A549 (cell line): ENCODE data around the gene STRAP. TPM values are rescaled to one million over a fixed set of nuclear protein-coding genes. Genes with fewer than 3 reads are reported as not detected.

Experiments
- ATAC-seq, 2 experiments: fragments of 200-7000 bp in 1 of 2; fragments of >200 bp in 1 of 2; cut with Nextera tagmentation in 1 of 2; cut with Tn5 transposase in 1 of 2; 3 replicates each; pipeline versions ENCODE4 v1.8.0 to v1.9.1; 2018 to 2020; ENCODE audit warnings: mild to moderate bottlenecking in 1 of 2, moderate library complexity in 1 of 2
- CTCF ChIA-PET: fragments of 300-600 bp; sonication (Branson Sonifier 250); formaldehyde crosslinking; extraction: SDS; loops from one replicate; lab custom pipeline; 2021; ENCODE audit warnings: antibody characterized with exemption, inconsistent platforms; lab: Yijun Ruan, JAX
- POLR2A ChIA-PET: fragments of 350-600 bp; formaldehyde crosslinking; extraction: SDS; loops from one replicate; lab custom pipeline; 2021; ENCODE audit warnings: antibody characterized with exemption, inconsistent platforms; lab: Yijun Ruan, JAX
- DNase-seq, 2 experiments: peaks; one replicate each; pipeline versions ENCODE4 v3.0.0 to v3.0.0-alpha.2; 2011 to 2016; ENCODE audit warnings: low read depth in 1 of 2, low spot score in 1 of 2
- FAIRE-seq: peaks from 2 replicates; lab custom pipeline; 2011; peaks lifted over from hg19 to GRCh38; lab: Jason Lieb, UNC
- H3K27ac ChIP-seq, 2 experiments: fragments of >200 bp; sonication (Bioruptor Twin); formaldehyde crosslinking; 3 replicates each; pipeline ENCODE4 v1.5.1; 2016 to 2017
- H3K4me1 ChIP-seq: fragments of >200 bp; sonication (Bioruptor Twin); formaldehyde crosslinking; 3 replicates; pipeline ENCODE4 v1.6.1; 2016
- H3K4me2 ChIP-seq: fragments of >200 bp; sonication (Bioruptor Twin); formaldehyde crosslinking; 3 replicates; pipeline ENCODE4 v1.6.1; 2016
- H3K4me3 ChIP-seq: fragments of >200 bp; sonication (Bioruptor Twin); formaldehyde crosslinking; 3 replicates; pipeline ENCODE4 v1.5.1; 2016
- H3K9me3 ChIP-seq: fragments of >200 bp; sonication (Bioruptor Twin); formaldehyde crosslinking; 3 replicates; pipeline ENCODE4 v1.6.1; 2016
- ATOH8 ChIP-seq: fragments of 250-450 bp; sonication (Bioruptor Pico); IDR thresholded peaks from 2 replicates; pipeline ENCODE4 v1.5.0; 2020; ENCODE audit warnings: low read depth, mild to moderate bottlenecking, moderate library complexity
- BHLHE40 ChIP-seq: IDR thresholded peaks from 2 replicates; pipeline ENCODE4 v1.6.1; 2012; ENCODE audit warnings: low read depth, low read length, inconsistent platforms
- CBX8 ChIP-seq: fragments of 200-600 bp; sonication (generic); IDR thresholded peaks from 2 replicates; pipeline ENCODE4 v1.6.1; 2016
- EHMT2 ChIP-seq: fragments of 200-600 bp; sonication (generic); IDR thresholded peaks from 2 replicates; pipeline ENCODE4 v1.6.1; 2016; ENCODE audit warnings: antibody characterized with exemption, low read depth, mild to moderate bottlenecking, moderate library complexity
- FOSB ChIP-seq: fragments of 250-450 bp; sonication (Bioruptor Pico); IDR thresholded peaks from 2 replicates; pipeline ENCODE4 v1.5.0; 2020; ENCODE audit warnings: mild to moderate bottlenecking, moderate library complexity
- FOSL2 ChIP-seq, 2 experiments: fragments of 450-650 bp in 1 of 2; fragments of >200 bp in 1 of 2; sonication (Bioruptor Twin) in 1 of 2; formaldehyde crosslinking; IDR thresholded peaks; 2 replicates each; pipeline versions ENCODE4 v1.5.0 to v1.6.1; 2016 to 2020; ENCODE audit warnings: mild to moderate bottlenecking in 1 of 2, moderate library complexity in 1 of 2
- GATA3 ChIP-seq: IDR thresholded peaks from 2 replicates; pipeline ENCODE4 v1.6.1; 2012; ENCODE audit warnings: borderline replicate concordance
- HES2 ChIP-seq: fragments of >200 bp; sonication (Bioruptor Twin); formaldehyde crosslinking; IDR thresholded peaks from 2 replicates; pipeline ENCODE4 v1.6.1; 2016
- HEYL ChIP-seq: fragments of 250-450 bp; sonication (Bioruptor Pico); IDR thresholded peaks from 2 replicates; pipeline ENCODE4 v1.8.0; 2021; ENCODE audit warnings: mild to moderate bottlenecking, moderate library complexity
- JUNB ChIP-seq: fragments of >200 bp; sonication (Bioruptor Twin); formaldehyde crosslinking; IDR thresholded peaks from 2 replicates; pipeline ENCODE4 v1.6.1; 2016
- MAFK ChIP-seq: fragments of 450-650 bp; IDR thresholded peaks from 2 replicates; pipeline ENCODE4 v1.6.1; 2014; ENCODE audit not compliant: partially characterized antibody
- MYC ChIP-seq: IDR thresholded peaks from 2 replicates; pipeline ENCODE4 v1.6.1; 2012; ENCODE audit warnings: mild to moderate bottlenecking, inconsistent platforms, low read length, improper control_type of control experiment, borderline replicate concordance
- NFE2L2 ChIP-seq: fragments of 150-350 bp; conservative IDR thresholded peaks from 2 replicates; pipeline ENCODE4 v1.6.1; 2014; ENCODE audit warnings: low read length
- PBX3 ChIP-seq: IDR thresholded peaks from 2 replicates; pipeline ENCODE4 v1.6.1; 2012
- PHF8 ChIP-seq: fragments of 200-600 bp; sonication (generic); IDR thresholded peaks from 2 replicates; pipeline ENCODE4 v1.6.1; 2016; ENCODE audit warnings: low read depth, mild to moderate bottlenecking, antibody characterized with exemption, moderate library complexity, borderline replicate concordance
- POLR2A ChIP-seq: IDR thresholded peaks from 2 replicates; pipeline ENCODE4 v1.6.1; 2012; ENCODE audit warnings: mild to moderate bottlenecking, low read length
- RCOR1 ChIP-seq: fragments of 150-350 bp; IDR thresholded peaks from 2 replicates; pipeline ENCODE4 v1.6.1; 2014; ENCODE audit warnings: antibody characterized with exemption, low read length, low read depth
- RFX5 ChIP-seq: fragments of 450-650 bp; IDR thresholded peaks from 2 replicates; pipeline ENCODE4 v1.7.1; 2014; ENCODE audit warnings: antibody characterized with exemption, mild to moderate bottlenecking, moderate library complexity
- SMC3 ChIP-seq: fragments of >200 bp; sonication (Bioruptor Twin); formaldehyde crosslinking; IDR thresholded peaks from 3 replicates; pipeline ENCODE4 v1.6.1; 2018; ENCODE audit warnings: inconsistent platforms
- SREBF2 ChIP-seq: fragments of 450-650 bp; IDR thresholded peaks from 2 replicates; pipeline ENCODE4 v1.6.1; 2014; ENCODE audit warnings: mild to moderate bottlenecking, moderate library complexity
- TFCP2L1 ChIP-seq: fragments of 250-450 bp; sonication (Bioruptor Pico); IDR thresholded peaks from 2 replicates; pipeline ENCODE4 v1.5.0; 2021; ENCODE audit warnings: mild to moderate bottlenecking
- TP53 ChIP-seq: fragments of 250-450 bp; sonication (Bioruptor Pico); IDR thresholded peaks from 2 replicates; pipeline ENCODE4 v1.5.0; 2021; ENCODE audit warnings: mild to moderate bottlenecking, moderate library complexity
- ZFP36 ChIP-seq: fragments of 450-650 bp; IDR thresholded peaks from 2 replicates; pipeline ENCODE4 v1.6.1; 2014; ENCODE audit warnings: borderline replicate concordance; ENCODE audit not compliant: partially characterized antibody
- ZSCAN20 ChIP-seq: fragments of 250-450 bp; sonication (Bioruptor Pico); IDR thresholded peaks from 2 replicates; pipeline ENCODE4 v1.8.0; 2022; ENCODE audit warnings: mild to moderate bottlenecking, moderate library complexity
- WGBS: methylation state at CpG from one replicate; pipeline ENCODE4 v1.1.6; 2017; ENCODE audit errors: missing lambda C conversion rate; 5-methylcytosine and 5-hydroxymethylcytosine counted together
- polyA plus RNA-seq, 4 experiments: library from polyadenylated mRNA; depleted of rRNA in 3 of 4; stranded (reverse); fragments of >200 nt; fragmentation: RNase III in 1 of 4; extraction: RNeasy Plus Mini Kit Qiagen cat#74134 plus additional on column Dnase treatment in 1 of 4; gene quantifications; 2 replicates in 3 of 4; 3 replicates in 1 of 4; pipeline ENCODE4 v1.2.3, GENCODE V29; 2011 to 2017
- TF ChIP-seq, protein P1 (sequence below): fragments of >200 bp; sonication (Bioruptor Twin); formaldehyde crosslinking; IDR thresholded peaks from 3 replicates; pipeline ENCODE4 v1.5.1; 2016
- TF ChIP-seq, protein P2 (sequence below): IDR thresholded peaks from 2 replicates; pipeline ENCODE4 v1.6.1; 2012
- TF ChIP-seq, protein P3 (sequence below): IDR thresholded peaks from 2 replicates; pipeline ENCODE4 v1.6.1; 2012; ENCODE audit warnings: low read depth, borderline replicate concordance

Gene STRAP
- polyA plus RNA-seq, 2 of the 4 experiments (the other 2 are of a cell fraction) = 201 to 300 TPM

GRCh38 chr12:15904378-15904920, 22.3 kb downstream of the STRAP start:
- no peak overlapping the region for H3K4me2 ChIP-seq
- no peak for TF ChIP-seq EHMT2
- DNase-seq (no peak), FAIRE-seq (no peak), ATAC-seq (no peak)
- H3K27ac ChIP-seq = no peak overlapping the region
- no peak overlapping the region for H3K4me3 ChIP-seq
- H3K4me1 ChIP-seq = no peaks in the 10 kb centered on the region
- WGBS = 94% methylated on average over 5 of the region's 5 CpGs
- ChIA-PET CTCF (no interaction called here), POLR2A (no interaction called here)
- no peaks in the 10 kb centered on the region for H3K9me3 ChIP-seq

DNA sequence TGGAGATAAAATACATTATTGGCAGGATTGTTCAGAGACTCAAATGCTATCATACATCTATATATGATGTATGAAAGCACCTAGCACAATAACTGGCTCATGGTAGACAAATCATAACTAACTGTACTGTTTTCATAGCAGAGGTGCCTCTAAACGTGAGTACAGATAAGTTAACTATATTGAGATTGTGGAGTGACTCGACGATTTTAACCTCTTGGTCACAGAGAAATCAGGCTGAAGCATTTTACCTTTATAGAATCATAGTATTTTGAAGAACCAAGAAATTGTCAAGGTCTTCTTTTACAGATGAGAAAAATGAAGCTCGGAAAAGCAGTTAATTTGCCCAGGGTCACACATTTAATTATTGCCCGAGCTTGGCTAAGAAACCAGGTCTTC, 28.3 kb downstream of the STRAP start:
- ChIA-PET POLR2A (interaction anchor here (1.7 to 2.3 kb wide), 3 partner anchors 12 to 29 kb away, joined by 5 to 13 read pairs (median 5); partner anchors contain the start of gene STRAP), CTCF (interaction anchor here (0.9 to 2.4 kb wide), 6 partner anchors 9 to 324 kb away, joined by 3 to 17 read pairs (median 4); no protein-coding TSS in a partner anchor)
- FAIRE-seq (peak; percentile 85), ATAC-seq (no peak), DNase-seq (no peak)
- TF ChIP-seq ZFP36 (no peak), HEYL (no peak), NFE2L2 (0 out of 2 replicates have a peak, but pooled peaks have one; percentile 25), MAFK (peak; percentile 69)
- H3K4me2 ChIP-seq = peak overlapping the region; percentile 82
- peak overlapping the region; percentile 58 for H3K4me3 ChIP-seq
- H3K9me3 ChIP-seq = no peaks in the 10 kb centered on the region
- 66% methylated on average over 5 of the region's 5 CpGs for WGBS
- H3K4me1 ChIP-seq = peaks cover 20% of the 10 kb centered on the region
- H3K27ac ChIP-seq = peak overlapping the region; percentile 83 to 96

GRCh38 chr12:15910864-15911721, 28.9 kb downstream of the STRAP start, which contains the start of gene DERA:
DERA (plus strand) TSS chr12:15911332; CDS start chr12:15911384, 52 bp downstream.
- POLR2A ChIA-PET = interaction anchor here (0.7 to 2.3 kb wide), 6 partner anchors 8 to 29 kb away, joined by 3 to 13 read pairs (median 4); partner anchors contain the start of gene STRAP
- FAIRE-seq (no peak), ATAC-seq (peak; percentile 97 to 99), DNase-seq (peak; percentile 72 to 83)
- Histone ChIP-seq H3K4me1 (peaks cover 20% of the 10 kb centered on the region), H3K27ac (peak within 1 kb of the TSS; percentile 83 to 96), H3K4me2 (peak within 1 kb of the TSS; percentile 82), H3K4me3 (peak within 1 kb of the TSS; percentile 58), H3K9me3 (no peaks in the 10 kb centered on the region)
- CTCF ChIA-PET = interaction anchor here (0.9 to 2.4 kb wide), 6 partner anchors 10 to 325 kb away, joined by 3 to 17 read pairs (median 4); no protein-coding TSS in a partner anchor
- WGBS = under 1% methylated on average over 21 of the region's 59 CpGs
- no peak for TF ChIP-seq FOSL2 (IDR thresholded peaks at IDR 0.05)
- no peak for TF ChIP-seq FOSL2 (CRISPR knock-in tag; IDR thresholded peaks at IDR 0.05)
- TF ChIP-seq TP53 (CRISPR knock-in tag) = 0 out of 2 replicates have a peak, but pooled peaks have one; percentile 46
- no peak for TF ChIP-seq ZSCAN20 (CRISPR knock-in tag)
- TF ChIP-seq, protein P1, sequence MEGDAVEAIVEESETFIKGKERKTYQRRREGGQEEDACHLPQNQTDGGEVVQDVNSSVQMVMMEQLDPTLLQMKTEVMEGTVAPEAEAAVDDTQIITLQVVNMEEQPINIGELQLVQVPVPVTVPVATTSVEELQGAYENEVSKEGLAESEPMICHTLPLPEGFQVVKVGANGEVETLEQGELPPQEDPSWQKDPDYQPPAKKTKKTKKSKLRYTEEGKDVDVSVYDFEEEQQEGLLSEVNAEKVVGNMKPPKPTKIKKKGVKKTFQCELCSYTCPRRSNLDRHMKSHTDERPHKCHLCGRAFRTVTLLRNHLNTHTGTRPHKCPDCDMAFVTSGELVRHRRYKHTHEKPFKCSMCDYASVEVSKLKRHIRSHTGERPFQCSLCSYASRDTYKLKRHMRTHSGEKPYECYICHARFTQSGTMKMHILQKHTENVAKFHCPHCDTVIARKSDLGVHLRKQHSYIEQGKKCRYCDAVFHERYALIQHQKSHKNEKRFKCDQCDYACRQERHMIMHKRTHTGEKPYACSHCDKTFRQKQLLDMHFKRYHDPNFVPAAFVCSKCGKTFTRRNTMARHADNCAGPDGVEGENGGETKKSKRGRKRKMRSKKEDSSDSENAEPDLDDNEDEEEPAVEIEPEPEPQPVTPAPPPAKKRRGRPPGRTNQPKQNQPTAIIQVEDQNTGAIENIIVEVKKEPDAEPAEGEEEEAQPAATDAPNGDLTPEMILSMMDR = no peak
- peak; percentile 56; the same call in 1 of the 2 replicates for TF ChIP-seq FOSB (CRISPR knock-in tag)
- TF ChIP-seq, protein P2, sequence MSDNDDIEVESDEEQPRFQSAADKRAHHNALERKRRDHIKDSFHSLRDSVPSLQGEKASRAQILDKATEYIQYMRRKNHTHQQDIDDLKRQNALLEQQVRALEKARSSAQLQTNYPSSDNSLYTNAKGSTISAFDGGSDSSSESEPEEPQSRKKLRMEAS = peak; percentile 89
- no peak for TF ChIP-seq HES2
- TF ChIP-seq NFE2L2 = no peak
- TF ChIP-seq BHLHE40 = no peak
- peak; percentile 93 for TF ChIP-seq POLR2A
- peak; percentile 89; the same call in 1 of the 2 replicates for TF ChIP-seq PHF8
- TF ChIP-seq, protein P3, sequence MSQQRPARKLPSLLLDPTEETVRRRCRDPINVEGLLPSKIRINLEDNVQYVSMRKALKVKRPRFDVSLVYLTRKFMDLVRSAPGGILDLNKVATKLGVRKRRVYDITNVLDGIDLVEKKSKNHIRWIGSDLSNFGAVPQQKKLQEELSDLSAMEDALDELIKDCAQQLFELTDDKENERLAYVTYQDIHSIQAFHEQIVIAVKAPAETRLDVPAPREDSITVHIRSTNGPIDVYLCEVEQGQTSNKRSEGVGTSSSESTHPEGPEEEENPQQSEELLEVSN = peak; percentile 73; the same call in 1 of the 2 replicates
- TF ChIP-seq ATOH8 = no peak
- 0 out of 2 replicates have a peak, but pooled peaks have one; percentile 75 for TF ChIP-seq HEYL
- TF ChIP-seq SREBF2 = no peak
- no peak for TF ChIP-seq JUNB
- TF ChIP-seq RFX5 = no peak
- no peak for TF ChIP-seq EHMT2
- no peak for TF ChIP-seq SMC3
- TF ChIP-seq PBX3 = no peak
- no peak for TF ChIP-seq CBX8
- TF ChIP-seq RCOR1 = no peak
- 0 out of 2 replicates have a peak, but pooled peaks have one; percentile 58 for TF ChIP-seq TFCP2L1 (CRISPR knock-in tag)
- TF ChIP-seq MYC = peak; percentile 62; the same call in 1 of the 2 replicates
- peak; percentile 35 for TF ChIP-seq GATA3
